HFFc6 (cell line): ENCODE measurements around the gene GPR142. TPM values are rescaled to one million over a fixed set of nuclear protein-coding genes. Genes with fewer than 3 reads are reported as not detected.

Experiments used
- DNase-seq: peaks from one replicate; pipeline ENCODE4 v3.0.0-alpha.2; 2018
- H3K27ac Mint-ChIP-seq: 2 replicates; pipeline ENCODE4 v1.8.0; 2020; ENCODE audit warnings: mild to moderate bottlenecking, mixed read lengths
- H3K27me3 Mint-ChIP-seq: 2 replicates; pipeline ENCODE4 v1.8.0; 2021; ENCODE audit warnings: mild to moderate bottlenecking, moderate library complexity, mixed read lengths; ENCODE audit not compliant: insufficient read depth
- H3K36me3 Mint-ChIP-seq: 2 replicates; pipeline ENCODE4 v1.8.0; 2021; ENCODE audit warnings: low read depth, mixed read lengths
- H3K4me1 Mint-ChIP-seq: 2 replicates; pipeline ENCODE4 v1.8.0; 2020; ENCODE audit warnings: low read depth, mixed read lengths
- H3K4me3 Mint-ChIP-seq: 2 replicates; pipeline ENCODE4 v1.8.0; 2020; ENCODE audit warnings: mild to moderate bottlenecking, moderate library complexity, mixed read lengths
- H3K9me3 Mint-ChIP-seq: 2 replicates; pipeline ENCODE4 v1.8.0; 2020; ENCODE audit warnings: mild to moderate bottlenecking, mixed read lengths
- total RNA-seq, 6 experiments: library from RNA; stranded (reverse); fragmentation: NEBNext Ultra II Directional; extraction: Animal tissue kit (Norgen Biotek cat#: 25700); gene quantifications; 2 replicates in 1 of 6; 3 replicates in 5 of 6; pipeline ENCODE4 v1.2.3, GENCODE V29; 2021
- TF ChIP-seq, protein P1 (sequence below): fragments of 200-600 bp; sonication (generic); IDR thresholded peaks from 2 replicates; pipeline ENCODE4 v1.5.0; 2021; ENCODE audit warnings: antibody characterized with exemption, mild to moderate bottlenecking

GPR142 gene
- total RNA-seq, 6 experiments from 2014 or later: not detected

DNA sequence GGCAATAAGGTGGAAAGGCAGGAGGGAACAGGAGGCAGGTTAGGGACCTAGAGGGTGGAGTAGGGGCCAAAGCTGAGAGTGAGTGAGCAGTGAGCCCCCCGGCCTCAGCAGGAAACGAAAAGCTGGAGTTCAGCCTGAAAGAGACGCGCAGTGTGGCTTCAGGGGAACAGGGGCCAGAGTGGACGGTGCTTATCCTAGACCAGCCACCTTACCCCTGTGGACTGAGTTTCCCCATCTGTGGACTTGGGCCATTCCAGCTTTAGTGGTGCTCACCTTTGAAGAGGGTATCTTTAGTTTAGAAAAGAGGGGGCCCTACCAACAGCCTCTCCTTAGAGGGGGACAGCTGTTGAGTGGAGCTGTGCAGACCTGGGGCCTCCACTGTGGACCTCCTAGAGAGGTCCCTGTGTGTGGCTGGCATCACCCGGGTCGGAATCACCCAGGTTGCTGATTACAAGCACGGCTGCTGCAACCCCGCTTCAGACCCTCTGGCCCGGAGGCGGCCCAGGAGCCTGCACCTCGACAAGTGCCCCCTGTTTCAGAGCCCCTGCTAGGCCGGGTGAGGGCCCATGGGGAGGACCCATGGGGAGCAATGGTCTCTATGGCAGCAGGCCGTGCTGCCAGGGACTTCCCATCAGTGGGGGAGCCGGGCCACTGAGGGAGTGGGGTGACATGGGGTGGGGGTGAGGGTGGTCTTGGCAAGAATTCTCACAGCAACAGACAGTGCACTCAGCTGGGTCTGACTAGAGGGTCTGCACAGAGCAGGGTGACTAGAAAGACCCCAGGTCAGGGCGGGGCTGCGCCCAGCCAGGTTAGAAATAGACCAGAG, 2.6 kb downstream of the GPR142 start:
- Mint-ChIP-seq H3K27me3 (no peaks in the 10 kb centered on the region; the same call in none of the 2 replicates), H3K36me3 (peaks cover 4% of the 10 kb centered on the region; the same call in 1 of the 2 replicates), H3K4me1 (no peaks in the 10 kb centered on the region), H3K27ac (no peak overlapping the region), H3K4me3 (no peak overlapping the region), H3K9me3 (peaks cover 46% of the 10 kb centered on the region)
- TF ChIP-seq, protein P1, sequence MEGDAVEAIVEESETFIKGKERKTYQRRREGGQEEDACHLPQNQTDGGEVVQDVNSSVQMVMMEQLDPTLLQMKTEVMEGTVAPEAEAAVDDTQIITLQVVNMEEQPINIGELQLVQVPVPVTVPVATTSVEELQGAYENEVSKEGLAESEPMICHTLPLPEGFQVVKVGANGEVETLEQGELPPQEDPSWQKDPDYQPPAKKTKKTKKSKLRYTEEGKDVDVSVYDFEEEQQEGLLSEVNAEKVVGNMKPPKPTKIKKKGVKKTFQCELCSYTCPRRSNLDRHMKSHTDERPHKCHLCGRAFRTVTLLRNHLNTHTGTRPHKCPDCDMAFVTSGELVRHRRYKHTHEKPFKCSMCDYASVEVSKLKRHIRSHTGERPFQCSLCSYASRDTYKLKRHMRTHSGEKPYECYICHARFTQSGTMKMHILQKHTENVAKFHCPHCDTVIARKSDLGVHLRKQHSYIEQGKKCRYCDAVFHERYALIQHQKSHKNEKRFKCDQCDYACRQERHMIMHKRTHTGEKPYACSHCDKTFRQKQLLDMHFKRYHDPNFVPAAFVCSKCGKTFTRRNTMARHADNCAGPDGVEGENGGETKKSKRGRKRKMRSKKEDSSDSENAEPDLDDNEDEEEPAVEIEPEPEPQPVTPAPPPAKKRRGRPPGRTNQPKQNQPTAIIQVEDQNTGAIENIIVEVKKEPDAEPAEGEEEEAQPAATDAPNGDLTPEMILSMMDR: no peak
- DNase-seq: no peak

DNA sequence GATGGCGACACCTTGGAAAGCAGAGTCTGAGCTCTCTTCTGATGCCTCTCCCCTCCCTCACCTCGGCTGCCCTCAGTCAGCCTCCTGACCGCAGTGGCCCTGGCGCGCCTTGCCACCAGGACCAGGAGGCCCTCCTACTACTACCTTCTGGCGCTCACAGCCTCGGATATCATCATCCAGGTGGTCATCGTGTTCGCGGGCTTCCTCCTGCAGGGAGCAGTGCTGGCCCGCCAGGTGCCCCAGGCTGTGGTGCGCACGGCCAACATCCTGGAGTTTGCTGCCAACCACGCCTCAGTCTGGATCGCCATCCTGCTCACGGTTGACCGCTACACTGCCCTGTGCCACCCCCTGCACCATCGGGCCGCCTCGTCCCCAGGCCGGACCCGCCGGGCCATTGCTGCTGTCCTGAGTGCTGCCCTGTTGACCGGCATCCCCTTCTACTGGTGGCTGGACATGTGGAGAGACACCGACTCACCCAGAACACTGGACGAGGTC, 4.4 kb downstream of the GPR142 start:
- peaks cover 4% of the 10 kb centered on the region; the same call in 1 of the 2 replicates for H3K36me3 Mint-ChIP-seq
- no peak for DNase-seq
- H3K4me3 Mint-ChIP-seq: no peak overlapping the region
- TF ChIP-seq, protein P1: no peak
- H3K9me3 Mint-ChIP-seq: peaks cover 49% of the 10 kb centered on the region
- H3K27me3 Mint-ChIP-seq: no peaks in the 10 kb centered on the region; the same call in 1 of the 2 replicates
- H3K27ac Mint-ChIP-seq: no peak overlapping the region
- no peaks in the 10 kb centered on the region for H3K4me1 Mint-ChIP-seq

DNA sequence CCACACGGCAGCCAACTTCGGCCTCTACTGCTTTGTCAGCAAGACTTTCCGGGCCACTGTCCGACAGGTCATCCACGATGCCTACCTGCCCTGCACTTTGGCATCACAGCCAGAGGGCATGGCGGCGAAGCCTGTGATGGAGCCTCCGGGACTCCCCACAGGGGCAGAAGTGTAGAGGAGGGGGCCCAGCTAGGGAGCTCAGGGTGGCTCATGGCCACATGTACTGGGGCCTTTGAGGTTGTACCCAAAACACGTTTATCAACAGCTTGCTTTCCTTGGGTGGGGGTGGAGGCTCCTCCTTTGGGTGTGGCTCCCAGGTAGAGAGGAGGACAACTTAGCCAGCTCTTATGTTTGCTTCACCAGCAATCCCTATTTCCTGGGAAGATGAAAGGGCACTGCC, 5.1 kb downstream of the GPR142 start:
- peaks cover 4% of the 10 kb centered on the region; the same call in 1 of the 2 replicates for H3K36me3 Mint-ChIP-seq
- H3K9me3 Mint-ChIP-seq: peaks cover 49% of the 10 kb centered on the region
- H3K27ac Mint-ChIP-seq: no peak overlapping the region

DNA sequence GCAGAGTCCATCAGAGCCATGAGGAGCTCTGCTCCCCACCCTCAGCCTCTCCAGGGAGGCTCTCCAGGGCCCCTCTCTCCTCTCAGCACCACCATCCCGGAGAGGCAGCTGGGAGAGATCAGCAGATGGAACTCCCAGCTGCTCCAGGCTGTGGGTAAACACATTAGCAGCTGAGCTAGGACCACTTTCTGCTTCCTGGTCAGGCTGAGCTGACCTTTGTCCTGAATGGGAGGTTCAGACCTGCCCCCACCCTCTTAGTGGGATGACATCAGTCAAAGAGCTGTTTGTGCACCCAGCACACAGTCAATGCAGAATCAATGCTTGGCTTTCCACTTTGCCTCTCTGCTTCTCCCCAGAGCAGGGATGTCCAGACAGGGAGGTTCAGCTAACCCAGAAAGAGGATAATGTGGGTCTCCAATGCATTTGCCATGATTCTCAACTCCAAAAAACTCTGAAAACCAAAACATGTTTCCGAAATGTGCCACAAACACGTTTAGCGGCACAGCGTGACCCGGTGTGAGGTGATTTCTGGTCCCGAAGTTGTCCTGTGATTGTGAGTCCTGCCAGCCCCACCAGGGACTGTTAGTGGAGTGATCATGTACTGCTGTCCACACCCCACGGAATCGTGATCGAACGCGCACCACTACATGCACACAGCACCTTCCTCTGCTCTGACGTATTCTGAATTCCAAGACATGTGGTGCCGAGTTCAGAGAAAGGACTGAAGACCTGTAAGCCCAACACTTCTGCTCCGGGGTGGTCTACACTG, 6.7 kb downstream of the GPR142 start:
- Mint-ChIP-seq H3K9me3 (peaks cover 57% of the 10 kb centered on the region), H3K27me3 (no peaks in the 10 kb centered on the region; the same call in 1 of the 2 replicates), H3K27ac (no peak overlapping the region), H3K4me1 (no peaks in the 10 kb centered on the region), H3K4me3 (no peak overlapping the region), H3K36me3 (peaks cover 4% of the 10 kb centered on the region; the same call in 1 of the 2 replicates)
- no peak for DNase-seq
- TF ChIP-seq, protein P1: no peak

More for the DNA sequence above, 5.1 kb downstream of the GPR142 start:
- Mint-ChIP-seq H3K27me3 (no peaks in the 10 kb centered on the region; the same call in 1 of the 2 replicates), H3K4me1 (no peaks in the 10 kb centered on the region), H3K4me3 (no peak overlapping the region)
- no peak for DNase-seq
- TF ChIP-seq, protein P1: no peak

DNA sequence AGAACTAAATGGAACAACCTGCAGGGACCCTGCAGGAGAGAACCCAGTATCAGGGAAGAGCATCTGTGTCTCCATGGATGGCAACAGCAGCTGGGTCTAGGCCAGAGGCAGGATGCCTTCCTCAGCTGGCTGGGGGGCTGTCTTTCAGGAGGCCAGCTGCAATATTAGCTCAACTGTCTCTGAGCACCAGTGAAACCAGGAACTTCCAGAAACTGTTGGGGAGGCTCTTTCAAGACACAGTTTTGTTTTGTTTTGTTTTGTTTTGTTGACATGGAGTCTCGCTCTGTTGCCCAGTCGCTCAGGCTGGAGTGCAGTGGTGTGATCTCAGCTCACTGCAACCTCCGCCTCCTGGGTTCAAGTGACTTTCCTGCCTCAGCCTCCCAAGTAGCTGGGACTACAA, 7.6 kb downstream of the GPR142 start:
- Mint-ChIP-seq H3K27me3 (no peaks in the 10 kb centered on the region), H3K9me3 (peaks cover 51% of the 10 kb centered on the region), H3K4me3 (no peak overlapping the region), H3K27ac (no peak overlapping the region), H3K36me3 (peaks cover 4% of the 10 kb centered on the region; the same call in 1 of the 2 replicates), H3K4me1 (no peaks in the 10 kb centered on the region)
- TF ChIP-seq, protein P1: no peak
- DNase-seq: no peak
